Breast epithelium (tissue), 3 donors: Measurements from ENCODE around the gene FHIT.

Experiments used
- POLR2A ChIP-seq: fragments of 450-650 bp; IDR thresholded peaks from one replicate; pipeline ENCODE4 v1.6.1; 2016; ENCODE audit warnings: antibody characterized with exemption, mild to moderate bottlenecking, moderate library complexity
- TF ChIP-seq, protein P1 (sequence below), 3 donors: fragments of 450-650 bp; IDR thresholded peaks; one replicate each; pipeline ENCODE4 v1.5.1; 2016 to 2017; ENCODE audit warnings: antibody characterized with exemption in 3 of 3, mild to moderate bottlenecking in 3 of 3, moderate library complexity in 3 of 3

DNA sequence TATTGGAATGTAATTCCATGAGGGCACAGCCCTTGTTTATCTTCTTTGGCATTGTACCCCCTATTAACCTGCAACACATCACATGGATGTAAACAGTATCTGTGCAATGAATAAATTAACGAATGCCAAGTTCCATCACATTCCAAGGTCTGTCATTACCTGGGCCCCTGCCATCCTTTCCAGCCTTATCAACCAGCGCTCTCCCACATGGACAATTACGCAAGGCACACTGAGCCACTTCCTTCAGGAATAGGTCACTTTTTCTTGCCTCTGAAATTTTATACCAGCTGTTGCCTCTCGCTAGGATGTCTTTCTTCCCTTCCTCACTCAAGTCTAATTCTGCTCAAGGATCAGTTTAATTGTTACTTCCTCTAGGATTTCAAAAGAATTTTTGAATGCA lies 1149.6 kb downstream of the FHIT start:
- TF ChIP-seq POLR2A, result no peak
- TF ChIP-seq, protein P1, sequence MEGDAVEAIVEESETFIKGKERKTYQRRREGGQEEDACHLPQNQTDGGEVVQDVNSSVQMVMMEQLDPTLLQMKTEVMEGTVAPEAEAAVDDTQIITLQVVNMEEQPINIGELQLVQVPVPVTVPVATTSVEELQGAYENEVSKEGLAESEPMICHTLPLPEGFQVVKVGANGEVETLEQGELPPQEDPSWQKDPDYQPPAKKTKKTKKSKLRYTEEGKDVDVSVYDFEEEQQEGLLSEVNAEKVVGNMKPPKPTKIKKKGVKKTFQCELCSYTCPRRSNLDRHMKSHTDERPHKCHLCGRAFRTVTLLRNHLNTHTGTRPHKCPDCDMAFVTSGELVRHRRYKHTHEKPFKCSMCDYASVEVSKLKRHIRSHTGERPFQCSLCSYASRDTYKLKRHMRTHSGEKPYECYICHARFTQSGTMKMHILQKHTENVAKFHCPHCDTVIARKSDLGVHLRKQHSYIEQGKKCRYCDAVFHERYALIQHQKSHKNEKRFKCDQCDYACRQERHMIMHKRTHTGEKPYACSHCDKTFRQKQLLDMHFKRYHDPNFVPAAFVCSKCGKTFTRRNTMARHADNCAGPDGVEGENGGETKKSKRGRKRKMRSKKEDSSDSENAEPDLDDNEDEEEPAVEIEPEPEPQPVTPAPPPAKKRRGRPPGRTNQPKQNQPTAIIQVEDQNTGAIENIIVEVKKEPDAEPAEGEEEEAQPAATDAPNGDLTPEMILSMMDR (IDR thresholded peaks at IDR 0.05), result no peak
